H9 (cell line): ENCODE results near the gene TXNDC8. TPM values are rescaled to one million over a fixed set of nuclear protein-coding genes. Genes with fewer than 3 reads are reported as not detected.

Experiments used
- DNase-seq: peaks from one replicate; pipeline ENCODE4 v3.0.0-alpha.2; 2017
- H2AFZ ChIP-seq: one replicate; pipeline ENCODE4 v1.6.1; 2013; ENCODE audit warnings: mild to moderate bottlenecking, low read length, control low read depth, moderate library complexity
- H2AK5ac ChIP-seq: 2 replicates; pipeline ENCODE4 v1.6.1; 2013; ENCODE audit warnings: low read length, control low read depth, mixed read lengths; ENCODE audit not compliant: insufficient read length
- H2BK120ac ChIP-seq: one replicate; pipeline ENCODE4 v1.6.1; 2013; ENCODE audit warnings: low read depth, mild to moderate bottlenecking, low read length, control low read depth, inconsistent platforms; ENCODE audit not compliant: poor library complexity, severe bottlenecking
- H2BK12ac ChIP-seq: 2 replicates; pipeline ENCODE4 v1.6.1; 2013; ENCODE audit warnings: low read length, control low read depth, mixed read lengths, low read depth; ENCODE audit not compliant: insufficient read length
- H2BK15ac ChIP-seq: 2 replicates; pipeline ENCODE4 v1.6.1; 2013; ENCODE audit warnings: low read depth, low read length, control low read depth
- H2BK20ac ChIP-seq: one replicate; pipeline ENCODE4 v1.6.1; 2013; ENCODE audit warnings: low read depth, mild to moderate bottlenecking, low read length, control low read depth, inconsistent platforms; ENCODE audit not compliant: poor library complexity, severe bottlenecking
- H2BK5ac ChIP-seq: 2 replicates; pipeline ENCODE4 v1.6.1; 2013; ENCODE audit warnings: low read length, control low read depth, mixed read lengths; ENCODE audit not compliant: insufficient read length
- H3K14ac ChIP-seq: 2 replicates; pipeline ENCODE4 v1.6.1; 2013; ENCODE audit warnings: low read length, control low read depth; ENCODE audit not compliant: insufficient read depth
- H3K18ac ChIP-seq: 2 replicates; pipeline ENCODE4 v1.6.1; 2013; ENCODE audit warnings: low read depth, mild to moderate bottlenecking, mixed read lengths, low read length, control low read depth; ENCODE audit not compliant: insufficient read length
- H3K23ac ChIP-seq: 2 replicates; pipeline ENCODE4 v1.6.1; 2013; ENCODE audit warnings: low read length, control low read depth, mixed read lengths, low read depth; ENCODE audit not compliant: insufficient read length
- H3K23me2 ChIP-seq: 2 replicates; pipeline ENCODE4 v1.6.1; 2013; ENCODE audit warnings: low read depth, mild to moderate bottlenecking, mixed read lengths, low read length, control low read depth; ENCODE audit not compliant: insufficient read length, poor library complexity, severe bottlenecking
- H3K27ac ChIP-seq: 2 replicates; pipeline ENCODE4 v1.5.1; 2013; ENCODE audit warnings: low read length, control low read depth, mixed read lengths, low read depth; ENCODE audit not compliant: insufficient read length
- H3K27me3 ChIP-seq: 2 replicates; pipeline ENCODE4 v1.6.1; 2013; ENCODE audit warnings: low read length, control low read depth, inconsistent platforms; ENCODE audit not compliant: insufficient read depth
- H3K4ac ChIP-seq: 2 replicates; pipeline ENCODE4 v1.6.1; 2013; ENCODE audit warnings: low read depth, mild to moderate bottlenecking, control low read depth, inconsistent platforms, low read length, moderate library complexity
- H3K4me1 ChIP-seq: 2 replicates; pipeline ENCODE4 v1.6.1; 2013; ENCODE audit warnings: low read length, control low read depth, inconsistent platforms; ENCODE audit not compliant: insufficient read depth
- H3K4me2 ChIP-seq: 2 replicates; pipeline ENCODE4 v1.6.1; 2013; ENCODE audit warnings: low read length, control low read depth, mixed read lengths; ENCODE audit not compliant: insufficient read length, insufficient read depth
- H3K56ac ChIP-seq: 2 replicates; pipeline ENCODE4 v1.6.1; 2013; ENCODE audit warnings: low read depth, mild to moderate bottlenecking, mixed read lengths, low read length, control low read depth; ENCODE audit not compliant: insufficient read length
- H3K79me1 ChIP-seq: 2 replicates; pipeline ENCODE4 v1.6.1; 2013; ENCODE audit warnings: low read depth, mild to moderate bottlenecking, moderate library complexity, low read length, control low read depth, inconsistent platforms; ENCODE audit not compliant: insufficient read depth, poor library complexity, severe bottlenecking
- H3K79me2 ChIP-seq: 2 replicates; pipeline ENCODE4 v1.6.1; 2013; ENCODE audit warnings: low read length, control low read depth, inconsistent platforms; ENCODE audit not compliant: insufficient read depth
- H3K9ac ChIP-seq: 2 replicates; pipeline ENCODE4 v1.6.1; 2013; ENCODE audit warnings: low read length, control low read depth, mixed read lengths; ENCODE audit not compliant: insufficient read length; ENCODE audit errors: extremely low read depth
- H3K9me3 ChIP-seq: one replicate; pipeline ENCODE4 v1.6.1; 2013; ENCODE audit warnings: low read depth, low read length, inconsistent platforms; ENCODE audit not compliant: control insufficient read depth
- H3T11ph ChIP-seq: one replicate; pipeline ENCODE4 v1.6.1; 2013; ENCODE audit warnings: mild to moderate bottlenecking, low read length, control low read depth, inconsistent platforms
- H4K20me1 ChIP-seq: one replicate; pipeline ENCODE4 v1.6.1; 2013; ENCODE audit not compliant: control insufficient read depth, insufficient read length, insufficient read depth
- H4K5ac ChIP-seq: 2 replicates; pipeline ENCODE4 v1.6.1; 2013; ENCODE audit warnings: low read depth, mild to moderate bottlenecking, mixed read lengths, low read length, control low read depth; ENCODE audit not compliant: insufficient read length
- H4K8ac ChIP-seq: replicated peaks from 2 replicates; pipeline ENCODE4 v1.6.1; 2013; ENCODE audit warnings: low read length, control low read depth, mixed read lengths, low read depth; ENCODE audit not compliant: insufficient read length
- H4K91ac ChIP-seq: 2 replicates; pipeline ENCODE4 v1.6.1; 2013; ENCODE audit warnings: low read depth, mild to moderate bottlenecking, moderate library complexity, mixed read lengths, low read length, control low read depth; ENCODE audit not compliant: insufficient read length
- H3K27ac Mint-ChIP-seq, 3 experiments: 2 replicates in 2 of 3; 3 replicates in 1 of 3; pipeline ENCODE4 v1.8.0; 2020 to 2021; ENCODE audit warnings: mixed read lengths in 3 of 3, mild to moderate bottlenecking in 1 of 3, moderate library complexity in 1 of 3
- H3K27me3 Mint-ChIP-seq: 2 replicates; pipeline ENCODE4 v1.8.0; 2021; ENCODE audit warnings: low read depth, mild to moderate bottlenecking, moderate library complexity, mixed read lengths
- H3K36me3 Mint-ChIP-seq, 3 experiments: 2 replicates in 2 of 3; 3 replicates in 1 of 3; pipeline ENCODE4 v1.8.0; 2020 to 2021; ENCODE audit warnings: low read depth in 3 of 3, mixed read lengths in 3 of 3; ENCODE audit not compliant: insufficient read depth in 1 of 3
- H3K4me1 Mint-ChIP-seq, 2 experiments: 2 replicates each; pipeline ENCODE4 v1.8.0; 2020; ENCODE audit warnings: mixed read lengths in 2 of 2
- H3K4me3 Mint-ChIP-seq, 2 experiments: 2 replicates in 1 of 2; 3 replicates in 1 of 2; pipeline ENCODE4 v1.8.0; 2020 to 2021; ENCODE audit warnings: mild to moderate bottlenecking in 2 of 2, mixed read lengths in 2 of 2, moderate library complexity in 1 of 2
- H3K9me3 Mint-ChIP-seq, 2 experiments: 2 replicates in 1 of 2; 3 replicates in 1 of 2; pipeline ENCODE4 v1.8.0; 2020; ENCODE audit warnings: mild to moderate bottlenecking in 2 of 2, mixed read lengths in 2 of 2, moderate library complexity in 1 of 2
- WGBS: extraction: QIAGEN DNeasy Blood & Tissue Kit; methylation state at CpG from one replicate; pipeline ENCODE4 v1.1.7; 2013; ENCODE audit warnings: missing lambda C conversion rate, low lambda C conversion rate, mixed read lengths; ENCODE audit not compliant: insufficient read length; ENCODE audit errors: extremely low coverage; 5-methylcytosine and 5-hydroxymethylcytosine counted together
- total RNA-seq: library from RNA; stranded (reverse); gene quantifications from 2 replicates; pipeline ENCODE4 v1.2.1, GENCODE V29; 2021
- TF ChIP-seq, protein P1 (sequence below): fragments of 200-600 bp; sonication (generic); conservative IDR thresholded peaks from 3 replicates; pipeline ENCODE4 v1.8.0; 2021; ENCODE audit warnings: antibody characterized with exemption, mild to moderate bottlenecking

TXNDC8 gene
- total RNA-seq, 1 experiment from 2014 or later = not detected

DNA sequence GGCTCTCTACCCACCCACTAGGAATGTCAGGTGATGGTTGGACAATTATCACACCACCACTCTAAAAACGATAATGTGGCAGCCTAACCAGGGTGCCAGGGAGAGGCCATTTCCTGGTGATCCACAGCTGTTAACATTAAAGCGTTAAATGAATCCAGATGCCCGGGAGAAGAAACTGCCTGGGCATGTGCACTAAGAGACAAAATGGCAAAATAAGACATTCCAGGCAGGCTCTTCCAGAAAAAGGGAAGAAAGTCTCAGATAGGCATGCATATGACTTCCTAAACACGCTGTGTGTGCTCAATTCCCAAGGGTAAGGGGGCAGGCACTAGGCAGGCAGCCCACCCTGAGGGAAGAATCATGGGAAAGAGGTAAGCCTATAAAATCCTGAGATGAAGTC lies 76.8 kb downstream of the TXNDC8 start:
- no peak overlapping the region for H3K23ac ChIP-seq
- no peaks in the 10 kb centered on the region for H3K9me3 ChIP-seq
- no peak overlapping the region for H2BK120ac ChIP-seq
- no peak overlapping the region for H4K5ac ChIP-seq
- H3K27ac Mint-ChIP-seq = no peak overlapping the region; a peak in 1 of 7 replicates
- H2AFZ ChIP-seq = no peak overlapping the region
- no peaks in the 10 kb centered on the region for H3K23me2 ChIP-seq
- no CpG with 5 or more reads among the region's 4 CpGs for WGBS
- DNase-seq = no peak
- no peaks in the 10 kb centered on the region for H3K27me3 ChIP-seq
- no peak overlapping the region for H3K27ac ChIP-seq
- no peak overlapping the region for H3K4me2 ChIP-seq
- H3K9me3 Mint-ChIP-seq = peaks cover under 1 to 5% of the 10 kb centered on the region in 2 experiments; a peak in 3 of 5 replicates
- H3T11ph ChIP-seq = no peak overlapping the region
- H4K8ac ChIP-seq = no peak overlapping the region
- 0 out of 2 replicates have a peak, but pooled peaks cover 2% of the 10 kb centered on the region for H3K27me3 Mint-ChIP-seq
- H3K14ac ChIP-seq = no peak overlapping the region
- no peak overlapping the region for H3K56ac ChIP-seq
- no peak overlapping the region for H4K91ac ChIP-seq
- TF ChIP-seq, protein P1, sequence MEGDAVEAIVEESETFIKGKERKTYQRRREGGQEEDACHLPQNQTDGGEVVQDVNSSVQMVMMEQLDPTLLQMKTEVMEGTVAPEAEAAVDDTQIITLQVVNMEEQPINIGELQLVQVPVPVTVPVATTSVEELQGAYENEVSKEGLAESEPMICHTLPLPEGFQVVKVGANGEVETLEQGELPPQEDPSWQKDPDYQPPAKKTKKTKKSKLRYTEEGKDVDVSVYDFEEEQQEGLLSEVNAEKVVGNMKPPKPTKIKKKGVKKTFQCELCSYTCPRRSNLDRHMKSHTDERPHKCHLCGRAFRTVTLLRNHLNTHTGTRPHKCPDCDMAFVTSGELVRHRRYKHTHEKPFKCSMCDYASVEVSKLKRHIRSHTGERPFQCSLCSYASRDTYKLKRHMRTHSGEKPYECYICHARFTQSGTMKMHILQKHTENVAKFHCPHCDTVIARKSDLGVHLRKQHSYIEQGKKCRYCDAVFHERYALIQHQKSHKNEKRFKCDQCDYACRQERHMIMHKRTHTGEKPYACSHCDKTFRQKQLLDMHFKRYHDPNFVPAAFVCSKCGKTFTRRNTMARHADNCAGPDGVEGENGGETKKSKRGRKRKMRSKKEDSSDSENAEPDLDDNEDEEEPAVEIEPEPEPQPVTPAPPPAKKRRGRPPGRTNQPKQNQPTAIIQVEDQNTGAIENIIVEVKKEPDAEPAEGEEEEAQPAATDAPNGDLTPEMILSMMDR = no peak
- H3K79me1 ChIP-seq = no peaks in the 10 kb centered on the region
- H3K36me3 Mint-ChIP-seq = no peaks in the 10 kb centered on the region; a peak in 1 of 7 replicates
- peaks cover 12 to 18% of the 10 kb centered on the region in 2 experiments for H3K4me1 Mint-ChIP-seq
- H3K4me3 Mint-ChIP-seq = no peak overlapping the region
- H2BK5ac ChIP-seq = no peak overlapping the region
- no peak overlapping the region for H2BK20ac ChIP-seq
- H2AK5ac ChIP-seq = no peak overlapping the region
- no peaks in the 10 kb centered on the region for H4K20me1 ChIP-seq
- H3K4ac ChIP-seq = no peak overlapping the region
- peaks cover 9% of the 10 kb centered on the region for H3K4me1 ChIP-seq
- no peaks in the 10 kb centered on the region; the same call in 1 of the 2 replicates for H3K79me2 ChIP-seq
- no peak overlapping the region for H3K9ac ChIP-seq
- H2BK15ac ChIP-seq = no peak overlapping the region
- H3K18ac ChIP-seq = no peak overlapping the region
- no peak overlapping the region for H2BK12ac ChIP-seq
